Measurements from ENCODE around the gene UCN3.
"Not testable (repeated sequence)": the region's sequence is repeated elsewhere in the genome, so short reads cannot be mapped to it uniquely, and the experiment has no call there.

UCN3 gene

GRCh38 chr10:5370493-5371352 lies 6.0 kb downstream of the UCN3 start:
- H3K9me3 ChIP-seq (ENCODE audit: insufficient read depth, low read depth, low read length) = peaks cover 25% of the 10 kb centered on the region

DNA sequence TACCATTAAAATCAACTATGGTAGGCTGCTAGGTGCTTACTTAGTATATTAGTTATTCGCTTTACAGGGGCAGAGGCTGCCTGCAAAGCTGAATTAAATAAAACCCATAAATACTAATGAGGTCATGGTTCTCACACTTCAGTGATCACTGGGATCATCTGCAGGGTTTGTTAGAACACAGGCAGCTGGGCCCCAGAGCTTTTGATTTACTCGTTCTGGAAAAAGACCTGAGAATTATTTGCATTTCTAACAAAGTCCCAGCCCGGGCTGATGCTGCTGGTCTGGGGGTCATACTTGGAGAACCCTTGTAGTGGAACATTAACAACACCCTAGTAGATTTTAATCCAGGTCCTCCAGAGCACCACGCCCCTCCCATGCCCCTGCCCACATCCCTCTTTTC lies 8.5 kb downstream of the UCN3 start:
- Histone ChIP-seq H3K27me3 (ENCODE audit: insufficient read depth, low read length) (no peaks in the 10 kb centered on the region), H3K4me3 (ENCODE audit: low read length) (no peak overlapping the region), H3K36me3 (ENCODE audit: insufficient read depth, low read depth, low read length) (no peaks in the 10 kb centered on the region), H3K4me1 (ENCODE audit: insufficient read depth, low read length) (no peaks in the 10 kb centered on the region), H3K9ac (ENCODE audit: low read depth, low read length) (no peak overlapping the region), H3K27ac (ENCODE audit: low read length) (no peak overlapping the region), H3K9me3 (ENCODE audit: insufficient read depth, low read depth, low read length) (peaks cover 25% of the 10 kb centered on the region)

More at GRCh38 chr10:5370493-5371352, 6.0 kb downstream of the UCN3 start:
- no peaks in the 10 kb centered on the region for H3K4me1 ChIP-seq (ENCODE audit: insufficient read depth, low read length)
- H3K27me3 ChIP-seq (ENCODE audit: insufficient read depth, low read length) = no peaks in the 10 kb centered on the region
- H3K9ac ChIP-seq (ENCODE audit: low read depth, low read length) = no peak overlapping the region
- no peaks in the 10 kb centered on the region for H3K36me3 ChIP-seq (ENCODE audit: insufficient read depth, low read depth, low read length)
- H3K4me3 ChIP-seq (ENCODE audit: low read length) = no peak overlapping the region
- H3K27ac ChIP-seq (ENCODE audit: low read length) = no peak overlapping the region

GRCh38 chr10:5373891-5374611 lies 9.3 kb downstream of the UCN3 start:
- Histone ChIP-seq H3K27ac (ENCODE audit: low read length) (no peak overlapping the region), H3K4me1 (ENCODE audit: insufficient read depth, low read length) (no peaks in the 10 kb centered on the region), H3K9me3 (ENCODE audit: insufficient read depth, low read depth, low read length) (peaks cover 25% of the 10 kb centered on the region), H3K9ac (ENCODE audit: low read depth, low read length) (no peak overlapping the region), H3K4me3 (ENCODE audit: low read length) (no peak overlapping the region), H3K36me3 (ENCODE audit: insufficient read depth, low read depth, low read length) (no peaks in the 10 kb centered on the region), H3K27me3 (ENCODE audit: insufficient read depth, low read length) (no peaks in the 10 kb centered on the region)

DNA sequence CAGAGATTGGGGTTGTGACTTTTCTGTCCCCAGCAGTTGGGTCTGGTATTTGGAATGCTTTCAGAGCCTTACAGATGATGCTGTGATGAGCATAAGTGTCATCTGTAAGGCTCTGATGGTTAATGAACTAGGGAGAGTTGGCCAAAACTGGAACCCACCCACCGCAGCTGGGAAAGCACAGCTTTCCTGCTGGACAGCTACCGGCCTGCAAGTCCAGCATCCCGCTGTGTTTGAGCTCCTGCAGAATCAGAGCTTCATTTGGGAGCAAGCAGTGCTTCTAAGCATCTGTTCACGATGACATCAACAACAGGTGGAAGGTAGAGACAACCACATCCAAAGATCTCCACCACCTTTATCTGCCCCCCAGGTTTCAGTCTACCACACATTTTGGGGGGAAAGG lies 11.7 kb downstream of the UCN3 start:
- no peak overlapping the region for H3K9ac ChIP-seq (ENCODE audit: low read depth, low read length)
- H3K27ac ChIP-seq (ENCODE audit: low read length) = no peak overlapping the region
- no peak overlapping the region for H3K4me3 ChIP-seq (ENCODE audit: low read length)
- no peaks in the 10 kb centered on the region for H3K4me1 ChIP-seq (ENCODE audit: insufficient read depth, low read length)
- H3K9me3 ChIP-seq (ENCODE audit: insufficient read depth, low read depth, low read length) = peaks cover 10% of the 10 kb centered on the region; the same call in 1 of the 2 replicates
- no peaks in the 10 kb centered on the region for H3K27me3 ChIP-seq (ENCODE audit: insufficient read depth, low read length)
- H3K36me3 ChIP-seq (ENCODE audit: insufficient read depth, low read depth, low read length) = no peaks in the 10 kb centered on the region

DNA sequence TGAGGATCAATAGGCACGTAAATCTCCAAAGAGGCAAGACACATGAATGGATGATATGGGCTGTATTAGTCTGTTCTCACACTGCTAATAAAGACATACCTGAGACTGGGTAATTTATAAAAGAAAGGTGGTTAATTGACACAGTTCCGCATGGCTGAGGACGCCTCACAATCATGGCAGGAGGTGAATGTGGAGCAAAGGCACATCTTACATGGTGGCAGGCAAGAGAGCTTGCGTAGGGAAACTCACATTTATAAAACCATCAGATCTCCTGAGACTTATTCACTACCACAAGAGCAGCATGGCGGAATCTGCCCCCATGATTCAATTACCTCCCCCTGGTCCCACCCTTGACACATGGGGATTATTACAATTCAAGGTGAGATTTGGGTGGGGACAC lies 14.4 kb downstream of the UCN3 start:
- H3K4me1 ChIP-seq (ENCODE audit: insufficient read depth, low read length); H3K9me3 ChIP-seq (ENCODE audit: insufficient read depth, low read depth, low read length); H3K4me3 ChIP-seq (ENCODE audit: low read length); H3K9ac ChIP-seq (ENCODE audit: low read depth, low read length); H3K27me3 ChIP-seq (ENCODE audit: insufficient read depth, low read length); H3K27ac ChIP-seq (ENCODE audit: low read length); H3K36me3 ChIP-seq (ENCODE audit: insufficient read depth, low read depth, low read length): not testable (repeated sequence)

DNA sequence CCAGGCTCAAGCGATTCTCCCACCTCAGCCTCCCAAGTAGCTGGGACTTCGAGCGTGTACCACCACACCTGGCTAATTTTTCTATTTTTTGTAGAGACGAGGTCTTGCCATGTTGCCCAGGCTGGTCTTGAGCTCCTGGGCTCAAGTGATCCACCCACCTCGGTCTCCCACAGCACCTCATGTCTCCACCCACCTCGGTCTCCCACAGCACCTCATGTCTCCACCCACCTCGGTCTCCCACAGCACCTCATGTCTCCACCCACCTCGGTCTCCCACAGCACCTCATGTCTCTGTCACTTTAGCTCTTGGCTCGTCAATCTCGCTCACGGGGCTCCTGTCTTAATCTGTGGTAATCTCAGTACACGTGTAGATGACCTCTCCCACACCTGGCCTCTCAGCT lies 15.6 kb downstream of the UCN3 start:
- not testable (repeated sequence) for H3K9ac ChIP-seq (ENCODE audit: low read depth, low read length); H3K9me3 ChIP-seq (ENCODE audit: insufficient read depth, low read depth, low read length); H3K27me3 ChIP-seq (ENCODE audit: insufficient read depth, low read length); H3K4me3 ChIP-seq (ENCODE audit: low read length); H3K27ac ChIP-seq (ENCODE audit: low read length); H3K36me3 ChIP-seq (ENCODE audit: insufficient read depth, low read depth, low read length); H3K4me1 ChIP-seq (ENCODE audit: insufficient read depth, low read length)

DNA sequence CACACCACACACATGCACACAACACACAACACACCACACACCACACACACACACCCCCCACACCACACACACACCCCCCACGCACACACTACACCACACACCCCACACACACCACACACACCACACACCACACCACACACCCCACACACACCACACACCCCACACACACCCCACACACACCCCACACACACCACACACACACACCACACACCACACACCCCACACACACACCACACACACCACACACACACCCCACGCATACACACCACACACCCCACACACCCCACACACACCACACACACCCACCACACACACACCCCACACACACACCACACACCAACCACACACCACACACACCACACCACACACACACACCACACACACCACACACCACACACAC lies 16.4 kb downstream of the UCN3 start:
- Histone ChIP-seq H3K27ac (ENCODE audit: low read length) (no peak overlapping the region), H3K4me1 (ENCODE audit: insufficient read depth, low read length) (no peaks in the 10 kb centered on the region), H3K9ac (ENCODE audit: low read depth, low read length) (no peak overlapping the region), H3K4me3 (ENCODE audit: low read length) (no peak overlapping the region), H3K36me3 (ENCODE audit: insufficient read depth, low read depth, low read length) (no peaks in the 10 kb centered on the region), H3K27me3 (ENCODE audit: insufficient read depth, low read length) (no peaks in the 10 kb centered on the region), H3K9me3 (ENCODE audit: insufficient read depth, low read depth, low read length) (no peaks in the 10 kb centered on the region; the same call in 1 of the 2 replicates)

DNA sequence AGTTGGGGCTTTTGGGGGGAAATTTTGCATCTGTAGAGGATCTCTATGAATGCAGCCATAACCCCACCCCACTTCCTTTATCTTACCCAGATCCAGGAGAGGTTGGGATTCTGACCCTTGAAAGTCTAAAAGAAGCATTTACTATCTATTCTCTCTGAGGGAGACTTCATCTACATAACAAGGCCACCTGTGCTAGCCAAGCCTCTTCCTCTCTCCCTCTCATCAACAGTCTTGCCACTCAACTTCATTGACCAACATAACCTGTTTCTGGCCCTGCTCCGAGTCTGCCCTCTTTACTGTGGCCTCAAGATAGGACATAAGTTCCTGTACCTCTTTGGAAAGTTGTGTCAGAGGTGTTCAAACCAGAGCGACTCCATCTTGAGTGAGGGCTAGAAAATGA lies 20.5 kb downstream of the UCN3 start:
- Histone ChIP-seq H3K9ac (ENCODE audit: low read depth, low read length) (no peak overlapping the region), H3K27ac (ENCODE audit: low read length) (no peak overlapping the region), H3K9me3 (ENCODE audit: insufficient read depth, low read depth, low read length) (peaks cover 20% of the 10 kb centered on the region), H3K4me1 (ENCODE audit: insufficient read depth, low read length) (no peaks in the 10 kb centered on the region), H3K4me3 (ENCODE audit: low read length) (0 out of 2 replicates have a peak overlapping the region, but pooled peaks have one; percentile 20), H3K27me3 (ENCODE audit: insufficient read depth, low read length) (no peaks in the 10 kb centered on the region), H3K36me3 (ENCODE audit: insufficient read depth, low read depth, low read length) (no peaks in the 10 kb centered on the region)

DNA sequence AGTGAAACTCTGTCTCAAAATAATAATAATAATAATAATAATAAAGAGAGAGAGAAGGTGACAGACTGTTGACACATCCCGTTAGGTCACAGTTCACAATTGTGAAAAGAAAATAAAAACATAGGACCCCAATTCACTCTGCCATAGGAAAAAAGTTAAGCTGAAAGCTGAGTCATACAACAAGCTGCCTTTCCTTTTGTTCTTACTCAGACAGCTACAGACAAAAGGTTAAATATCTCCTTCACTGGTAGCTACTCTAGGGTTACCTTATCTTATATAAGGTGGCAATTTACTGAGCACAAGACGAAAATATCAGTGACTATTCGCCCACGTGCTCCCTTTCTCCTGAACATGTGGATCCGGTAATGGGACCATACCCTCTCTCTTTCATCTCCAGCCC lies 22.4 kb downstream of the UCN3 start:
- Histone ChIP-seq H3K36me3 (ENCODE audit: insufficient read depth, low read depth, low read length) (no peaks in the 10 kb centered on the region), H3K27me3 (ENCODE audit: insufficient read depth, low read length) (no peaks in the 10 kb centered on the region), H3K27ac (ENCODE audit: low read length) (no peak overlapping the region), H3K9ac (ENCODE audit: low read depth, low read length) (no peak overlapping the region), H3K4me3 (ENCODE audit: low read length) (no peak overlapping the region), H3K4me1 (ENCODE audit: insufficient read depth, low read length) (no peaks in the 10 kb centered on the region), H3K9me3 (ENCODE audit: insufficient read depth, low read depth, low read length) (peaks cover 40% of the 10 kb centered on the region)

DNA sequence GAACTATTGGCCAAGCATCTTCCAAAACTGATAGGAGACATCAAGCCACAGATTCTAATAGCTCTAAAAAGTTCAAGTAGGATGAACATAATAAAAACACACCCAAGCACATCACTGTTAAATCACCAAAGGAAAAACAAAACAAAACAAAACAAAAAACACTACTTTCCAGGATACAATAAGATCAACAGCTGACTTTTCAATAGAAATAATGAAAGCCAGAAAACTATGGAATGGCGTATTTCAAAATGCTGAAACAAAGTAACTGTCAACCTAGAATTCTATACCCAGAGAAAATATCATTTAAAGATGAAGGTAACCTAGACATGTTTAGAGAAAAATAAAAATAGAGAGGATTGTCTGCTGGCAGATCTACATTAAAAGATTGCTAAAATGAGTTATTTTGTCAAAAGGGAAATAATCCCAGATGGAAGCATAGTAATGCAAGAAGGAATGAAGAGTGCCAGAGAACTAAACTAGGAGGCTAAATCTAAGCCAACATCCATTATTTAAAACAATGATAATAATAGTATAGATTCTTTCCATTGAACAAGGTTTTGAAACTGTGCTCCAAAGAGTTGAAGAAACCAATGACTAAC lies 25.9 kb downstream of the UCN3 start:
- Histone ChIP-seq H3K4me1 (ENCODE audit: insufficient read depth, low read length) (no peaks in the 10 kb centered on the region), H3K36me3 (ENCODE audit: insufficient read depth, low read depth, low read length) (no peaks in the 10 kb centered on the region), H3K9ac (ENCODE audit: low read depth, low read length) (no peak overlapping the region), H3K9me3 (ENCODE audit: insufficient read depth, low read depth, low read length) (peaks cover 50% of the 10 kb centered on the region), H3K27me3 (ENCODE audit: insufficient read depth, low read length) (no peaks in the 10 kb centered on the region), H3K4me3 (ENCODE audit: low read length) (no peak overlapping the region), H3K27ac (ENCODE audit: low read length) (no peak overlapping the region)

DNA sequence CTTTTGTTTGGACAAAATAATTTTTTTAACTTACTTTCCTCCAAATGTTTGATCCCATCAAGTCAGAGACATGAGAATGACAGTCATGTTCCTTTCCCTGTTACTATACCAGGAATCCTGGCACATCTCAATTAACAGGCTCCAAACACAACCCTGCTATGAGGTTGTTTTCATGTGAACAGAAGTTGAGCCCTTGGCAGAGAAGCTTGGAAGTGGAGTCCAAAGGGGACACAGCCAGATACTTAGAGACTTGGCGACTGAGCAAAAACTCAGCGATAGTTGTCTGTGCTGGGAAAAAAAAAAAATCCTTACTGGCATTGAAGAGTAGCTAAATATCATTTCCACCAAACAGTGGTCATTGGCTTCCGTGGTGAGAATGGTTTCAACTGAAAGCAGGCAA lies 27.0 kb downstream of the UCN3 start:
- H3K9ac ChIP-seq (ENCODE audit: low read depth, low read length) = no peak overlapping the region
- no peaks in the 10 kb centered on the region for H3K27me3 ChIP-seq (ENCODE audit: insufficient read depth, low read length)
- no peaks in the 10 kb centered on the region for H3K36me3 ChIP-seq (ENCODE audit: insufficient read depth, low read depth, low read length)

GRCh38 chr10:5393529-5393928 lies 28.8 kb downstream of the UCN3 start:
- Histone ChIP-seq H3K9ac (ENCODE audit: low read depth, low read length) (no peak overlapping the region), H3K27ac (ENCODE audit: low read length) (no peak overlapping the region), H3K4me3 (ENCODE audit: low read length) (no peak overlapping the region), H3K36me3 (ENCODE audit: insufficient read depth, low read depth, low read length) (no peaks in the 10 kb centered on the region), H3K9me3 (ENCODE audit: insufficient read depth, low read depth, low read length) (peaks cover 43% of the 10 kb centered on the region), H3K4me1 (ENCODE audit: insufficient read depth, low read length) (no peaks in the 10 kb centered on the region), H3K27me3 (ENCODE audit: insufficient read depth, low read length) (no peaks in the 10 kb centered on the region)

More for the DNA sequence above, 27.0 kb downstream of the UCN3 start:
- no peaks in the 10 kb centered on the region for H3K4me1 ChIP-seq (ENCODE audit: insufficient read depth, low read length)
- H3K27ac ChIP-seq (ENCODE audit: low read length) = no peak overlapping the region
- peaks cover 50% of the 10 kb centered on the region for H3K9me3 ChIP-seq (ENCODE audit: insufficient read depth, low read depth, low read length)
- H3K4me3 ChIP-seq (ENCODE audit: low read length) = no peak overlapping the region

Measured in iPS-20b (cell line).